HG02938 (cell line): ENCODE data around the gene RPL27A.
"Not testable (repeated sequence)": the region's sequence is repeated elsewhere in the genome, so short reads cannot be mapped to it uniquely, and the experiment has no call there.

Experiments used
- ATAC-seq: cut with Tn5 transposase; IDR thresholded peaks from one replicate; pipeline ENCODE4 v1.9.1; 2021; ENCODE audit warnings: mild to moderate bottlenecking, moderate library complexity; ENCODE audit not compliant: unreplicated experiment

RPL27A gene

GRCh38 chr11:8682303-8683114 is at the start of gene RPL27A, which contains the start of gene TRIM66:
Gene RPL27A, plus strand, starts transcription at chr11:8682792. Its CDS starts 22 bp downstream, at chr11:8682814.
Gene TRIM66, minus strand, starts transcription at chr11:8682665. Its CDS starts 10,391 bp downstream, at chr11:8672274.
- peak; percentile 97 for ATAC-seq

DNA sequence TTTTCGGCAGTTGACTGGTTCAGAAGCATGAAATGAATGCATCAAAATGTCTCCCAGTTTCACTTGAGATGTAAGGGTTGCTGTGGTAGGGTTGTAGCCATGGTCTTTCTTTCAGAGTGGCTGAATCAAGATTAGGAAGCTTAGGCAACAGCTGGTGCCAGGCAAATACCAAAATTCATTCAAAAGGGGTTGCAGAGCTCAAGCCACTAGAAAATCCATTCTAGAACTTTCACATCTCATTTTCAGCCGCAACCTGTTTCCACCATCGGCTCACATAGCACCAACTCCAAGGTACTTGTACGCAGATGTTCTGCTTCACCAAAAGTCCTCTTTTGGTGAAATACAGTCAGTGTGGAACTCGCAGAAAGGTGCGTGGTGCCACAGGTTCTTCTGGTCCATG is 48.1 kb upstream of the RPL27A start:
- no peak for ATAC-seq

GRCh38 chr11:8636127-8636526 is 46.5 kb upstream of the RPL27A start:
- ATAC-seq, result no peak

- ATAC-seq, result no peak
These were observed 44.3 kb upstream of the RPL27A start for GRCh38 chr11:8638300-8638699.

DNA sequence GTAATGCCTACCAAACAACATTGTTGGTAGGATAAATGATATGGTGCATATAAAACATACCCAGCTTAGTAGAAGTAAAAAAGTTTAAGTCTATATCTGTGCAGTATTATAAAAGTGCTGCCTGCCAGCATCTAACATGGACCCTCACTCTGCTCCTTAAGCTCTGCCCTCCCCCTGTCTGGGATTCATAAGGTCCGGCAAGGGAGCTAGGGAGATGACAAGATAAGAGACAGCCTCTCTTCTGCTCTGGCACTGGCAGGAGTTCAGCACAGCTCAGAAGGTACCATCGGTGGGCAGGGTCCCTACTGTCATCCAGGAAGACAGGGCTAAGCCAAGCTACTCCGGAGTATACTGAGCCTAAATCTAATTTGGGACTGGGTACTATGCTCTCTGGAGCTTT is 42.9 kb upstream of the RPL27A start:
- ATAC-seq, result no peak

GRCh38 chr11:8640267-8640906 is 42.2 kb upstream of the RPL27A start:
- ATAC-seq, result no peak

GRCh38 chr11:8641332-8641731 is 41.3 kb upstream of the RPL27A start:
- no peak for ATAC-seq

GRCh38 chr11:8642196-8642841 is 40.3 kb upstream of the RPL27A start:
- no peak for ATAC-seq

GRCh38 chr11:8646873-8647272 is 35.7 kb upstream of the RPL27A start:
- ATAC-seq, result no peak

GRCh38 chr11:8649361-8649760 is 33.2 kb upstream of the RPL27A start:
- ATAC-seq, result no peak

DNA sequence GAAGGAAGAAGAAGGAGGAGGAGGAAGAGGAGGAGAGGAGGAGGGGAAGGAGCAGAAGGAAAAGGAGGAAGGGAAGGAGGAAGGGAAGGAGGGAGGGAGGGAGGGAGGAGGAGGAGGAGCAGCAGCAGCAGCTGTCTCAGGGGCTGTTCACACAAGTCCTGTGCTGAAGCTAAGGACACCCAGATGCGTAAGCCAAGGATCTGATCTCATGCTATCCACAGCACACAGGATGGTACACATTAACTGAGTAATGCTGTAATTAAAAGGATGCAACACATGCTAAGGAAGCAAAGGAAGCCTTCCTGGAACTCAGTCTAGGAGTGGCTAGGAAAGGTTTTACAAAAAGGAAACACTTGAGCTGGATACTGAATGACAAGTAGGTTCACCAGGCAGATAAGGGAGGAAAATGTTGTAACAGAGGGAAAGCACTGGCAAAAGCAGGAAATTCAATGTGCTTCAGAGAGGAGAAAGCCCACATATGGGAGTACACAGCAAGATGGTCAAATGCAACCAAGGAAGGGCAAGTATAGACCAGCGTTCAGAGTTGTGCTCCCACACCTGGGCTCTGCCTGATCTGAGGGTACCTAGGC is 32.1 kb upstream of the RPL27A start:
- ATAC-seq, result no peak

GRCh38 chr11:8652140-8652539 is 30.5 kb upstream of the RPL27A start:
- no peak for ATAC-seq

DNA sequence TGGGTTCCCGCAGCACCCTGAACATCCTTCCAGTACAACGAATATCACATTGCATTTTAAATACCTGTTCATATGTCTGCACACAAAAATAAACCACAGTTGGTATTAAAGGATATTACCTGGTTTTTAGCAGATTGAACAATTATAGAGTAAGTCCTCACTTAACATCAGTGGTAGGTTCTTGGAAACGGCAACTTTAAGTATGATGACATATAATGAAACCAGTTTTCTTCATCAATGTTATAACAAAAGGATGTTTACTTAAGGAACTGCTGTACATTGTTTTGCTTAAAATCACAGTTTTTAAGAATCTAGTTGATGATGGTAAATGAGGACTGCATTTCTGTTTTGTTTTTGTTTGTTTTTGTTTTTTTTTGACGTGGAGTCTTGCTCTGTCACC is 28.1 kb upstream of the RPL27A start:
- no peak for ATAC-seq

- ATAC-seq, result no peak
These were observed 26.3 kb upstream of the RPL27A start for GRCh38 chr11:8656291-8656690.

GRCh38 chr11:8658321-8659057 is 24.1 kb upstream of the RPL27A start:
- ATAC-seq, result no peak

DNA sequence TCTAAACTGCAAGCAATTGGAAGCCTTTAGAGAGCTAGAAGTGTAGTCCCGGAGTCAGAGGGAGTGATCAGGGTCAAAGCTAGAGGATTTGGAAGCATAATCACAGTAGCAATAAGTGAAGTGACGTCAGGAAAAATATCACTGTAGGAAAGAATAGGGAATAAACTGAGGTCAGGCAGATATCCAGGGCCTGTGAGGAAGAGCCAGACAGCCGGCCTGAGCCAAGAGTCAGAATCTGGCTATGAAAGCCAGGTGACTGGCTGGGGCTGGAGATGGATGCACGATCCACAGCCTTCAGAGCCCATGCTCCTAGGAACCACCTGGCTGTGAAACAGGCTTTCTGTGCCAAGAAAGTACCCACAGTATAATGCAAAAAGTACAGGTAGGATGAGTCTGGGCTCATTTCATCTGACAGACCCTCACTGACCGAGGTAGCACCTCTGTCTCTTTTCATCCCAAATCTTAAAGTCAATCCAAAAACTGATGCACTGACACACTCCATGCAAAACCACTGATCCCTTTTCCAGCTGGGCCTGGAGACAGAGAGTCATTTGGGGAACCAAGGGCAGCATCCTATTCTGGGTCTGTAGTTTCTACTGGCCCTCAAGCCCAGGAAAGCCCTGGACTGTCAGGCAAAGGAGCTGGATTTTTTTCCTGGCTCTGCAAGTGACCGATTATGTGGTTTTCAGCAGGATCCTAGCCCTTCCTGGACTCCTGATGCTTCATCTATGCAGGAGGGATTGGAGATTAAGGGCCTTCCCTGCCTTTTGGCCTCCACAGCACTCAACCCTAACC is 21.4 kb upstream of the RPL27A start:
- ATAC-seq, result no peak

- no peak for ATAC-seq
These were observed 17.4 kb upstream of the RPL27A start for GRCh38 chr11:8665222-8665621.

- not testable (repeated sequence) for ATAC-seq
These were observed 12.5 kb upstream of the RPL27A start for GRCh38 chr11:8670081-8670480.

DNA sequence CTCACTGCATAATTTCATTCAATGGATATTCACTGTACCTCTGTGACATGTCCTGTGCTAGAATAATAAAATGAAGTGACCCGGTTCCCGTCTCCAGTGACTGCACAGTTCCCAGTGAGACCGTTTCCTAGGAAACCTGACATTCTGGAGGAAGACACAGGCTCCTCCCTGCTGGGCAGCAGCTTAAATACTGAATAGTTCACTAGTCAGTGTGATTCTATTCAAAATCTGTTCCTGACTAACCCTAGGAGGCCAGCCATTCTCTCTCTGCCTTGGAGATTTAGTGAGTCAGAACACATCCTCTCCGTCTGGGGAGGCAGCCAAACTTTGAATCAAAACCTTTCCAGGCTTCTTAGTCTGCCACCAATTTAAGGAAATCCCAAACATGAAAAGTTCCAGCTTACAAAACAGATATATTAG is 11.4 kb upstream of the RPL27A start:
- no peak for ATAC-seq

DNA sequence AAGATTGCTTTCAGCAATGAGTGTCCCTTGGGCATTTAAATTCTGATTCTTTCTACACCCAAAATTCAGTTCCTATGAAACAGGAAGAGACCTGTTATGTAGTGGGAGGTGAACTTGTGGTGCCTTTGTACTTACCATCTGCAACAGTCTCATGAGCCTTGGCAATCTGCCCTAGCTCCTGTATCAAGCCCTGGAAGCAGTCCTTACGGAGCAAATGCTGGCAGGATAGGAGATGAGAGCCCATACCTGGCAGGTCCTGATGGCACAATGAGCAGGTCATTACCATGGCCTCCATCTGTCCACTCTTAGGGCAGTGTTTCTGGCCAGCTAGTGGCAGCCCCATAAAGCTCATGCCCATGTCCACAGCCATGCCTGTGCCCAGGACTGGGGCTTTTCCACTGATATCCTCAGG is 10.9 kb upstream of the RPL27A start:
- ATAC-seq, result no peak
